ENCODE measurements around the gene CIRBP. TPM values are rescaled to one million over a fixed set of nuclear protein-coding genes. Genes with fewer than 3 reads are reported as not detected.

The CIRBP gene
- total and polyA plus RNA-seq, 9 of the 15 experiments (the other 6 are each of a cell fraction or from before 2014, with no cell fraction given): 20.5 to 327 (median 176) TPM

- TF ChIP-seq, protein P1, sequence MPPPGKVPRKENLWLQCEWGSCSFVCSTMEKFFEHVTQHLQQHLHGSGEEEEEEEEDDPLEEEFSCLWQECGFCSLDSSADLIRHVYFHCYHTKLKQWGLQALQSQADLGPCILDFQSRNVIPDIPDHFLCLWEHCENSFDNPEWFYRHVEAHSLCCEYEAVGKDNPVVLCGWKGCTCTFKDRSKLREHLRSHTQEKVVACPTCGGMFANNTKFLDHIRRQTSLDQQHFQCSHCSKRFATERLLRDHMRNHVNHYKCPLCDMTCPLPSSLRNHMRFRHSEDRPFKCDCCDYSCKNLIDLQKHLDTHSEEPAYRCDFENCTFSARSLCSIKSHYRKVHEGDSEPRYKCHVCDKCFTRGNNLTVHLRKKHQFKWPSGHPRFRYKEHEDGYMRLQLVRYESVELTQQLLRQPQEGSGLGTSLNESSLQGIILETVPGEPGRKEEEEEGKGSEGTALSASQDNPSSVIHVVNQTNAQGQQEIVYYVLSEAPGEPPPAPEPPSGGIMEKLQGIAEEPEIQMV (tag; conservative IDR thresholded peaks at IDR 0.05; ENCODE audit: low read depth): no peak
- TF ChIP-seq ZNF589 (CRISPR knock-in tag; IDR thresholded peaks at IDR 0.05; ENCODE audit: low read depth) (no peak), BCOR (IDR thresholded peaks at IDR 0.05) (peak; percentile 62), RBFOX2 (IDR thresholded peaks at IDR 0.05; ENCODE audit: low read depth, low read length) (no peak), SMARCC2 (IDR thresholded peaks at IDR 0.05; ENCODE audit: low read depth) (no peak), SETDB1 (IDR thresholded peaks at IDR 0.05; ENCODE audit: low read length) (no peak), MCM5 (IDR thresholded peaks at IDR 0.05; ENCODE audit: low read depth) (no peak), STAG1 (CRISPR knock-in tag; IDR thresholded peaks at IDR 0.05; ENCODE audit: borderline replicate concordance) (no peak), ELF2 (CRISPR knock-in tag; IDR thresholded peaks at IDR 0.05) (no peak), FOXK1 (CRISPR knock-in tag; IDR thresholded peaks at IDR 0.05; ENCODE audit: borderline replicate concordance) (no peak), SMAD2 (IDR thresholded peaks at IDR 0.05; ENCODE audit: low read depth, low read length) (no peak), ARID4B (CRISPR knock-in tag; IDR thresholded peaks at IDR 0.05) (no peak)
- TF ChIP-seq, protein P2, sequence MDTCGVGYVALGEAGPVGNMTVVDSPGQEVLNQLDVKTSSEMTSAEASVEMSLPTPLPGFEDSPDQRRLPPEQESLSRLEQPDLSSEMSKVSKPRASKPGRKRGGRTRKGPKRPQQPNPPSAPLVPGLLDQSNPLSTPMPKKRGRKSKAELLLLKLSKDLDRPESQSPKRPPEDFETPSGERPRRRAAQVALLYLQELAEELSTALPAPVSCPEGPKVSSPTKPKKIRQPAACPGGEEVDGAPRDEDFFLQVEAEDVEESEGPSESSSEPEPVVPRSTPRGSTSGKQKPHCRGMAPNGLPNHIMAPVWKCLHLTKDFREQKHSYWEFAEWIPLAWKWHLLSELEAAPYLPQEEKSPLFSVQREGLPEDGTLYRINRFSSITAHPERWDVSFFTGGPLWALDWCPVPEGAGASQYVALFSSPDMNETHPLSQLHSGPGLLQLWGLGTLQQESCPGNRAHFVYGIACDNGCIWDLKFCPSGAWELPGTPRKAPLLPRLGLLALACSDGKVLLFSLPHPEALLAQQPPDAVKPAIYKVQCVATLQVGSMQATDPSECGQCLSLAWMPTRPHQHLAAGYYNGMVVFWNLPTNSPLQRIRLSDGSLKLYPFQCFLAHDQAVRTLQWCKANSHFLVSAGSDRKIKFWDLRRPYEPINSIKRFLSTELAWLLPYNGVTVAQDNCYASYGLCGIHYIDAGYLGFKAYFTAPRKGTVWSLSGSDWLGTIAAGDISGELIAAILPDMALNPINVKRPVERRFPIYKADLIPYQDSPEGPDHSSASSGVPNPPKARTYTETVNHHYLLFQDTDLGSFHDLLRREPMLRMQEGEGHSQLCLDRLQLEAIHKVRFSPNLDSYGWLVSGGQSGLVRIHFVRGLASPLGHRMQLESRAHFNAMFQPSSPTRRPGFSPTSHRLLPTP (IDR thresholded peaks at IDR 0.05; ENCODE audit: borderline replicate concordance, extremely low read depth, insufficient read length): no peak
- TF ChIP-seq, protein P3, sequence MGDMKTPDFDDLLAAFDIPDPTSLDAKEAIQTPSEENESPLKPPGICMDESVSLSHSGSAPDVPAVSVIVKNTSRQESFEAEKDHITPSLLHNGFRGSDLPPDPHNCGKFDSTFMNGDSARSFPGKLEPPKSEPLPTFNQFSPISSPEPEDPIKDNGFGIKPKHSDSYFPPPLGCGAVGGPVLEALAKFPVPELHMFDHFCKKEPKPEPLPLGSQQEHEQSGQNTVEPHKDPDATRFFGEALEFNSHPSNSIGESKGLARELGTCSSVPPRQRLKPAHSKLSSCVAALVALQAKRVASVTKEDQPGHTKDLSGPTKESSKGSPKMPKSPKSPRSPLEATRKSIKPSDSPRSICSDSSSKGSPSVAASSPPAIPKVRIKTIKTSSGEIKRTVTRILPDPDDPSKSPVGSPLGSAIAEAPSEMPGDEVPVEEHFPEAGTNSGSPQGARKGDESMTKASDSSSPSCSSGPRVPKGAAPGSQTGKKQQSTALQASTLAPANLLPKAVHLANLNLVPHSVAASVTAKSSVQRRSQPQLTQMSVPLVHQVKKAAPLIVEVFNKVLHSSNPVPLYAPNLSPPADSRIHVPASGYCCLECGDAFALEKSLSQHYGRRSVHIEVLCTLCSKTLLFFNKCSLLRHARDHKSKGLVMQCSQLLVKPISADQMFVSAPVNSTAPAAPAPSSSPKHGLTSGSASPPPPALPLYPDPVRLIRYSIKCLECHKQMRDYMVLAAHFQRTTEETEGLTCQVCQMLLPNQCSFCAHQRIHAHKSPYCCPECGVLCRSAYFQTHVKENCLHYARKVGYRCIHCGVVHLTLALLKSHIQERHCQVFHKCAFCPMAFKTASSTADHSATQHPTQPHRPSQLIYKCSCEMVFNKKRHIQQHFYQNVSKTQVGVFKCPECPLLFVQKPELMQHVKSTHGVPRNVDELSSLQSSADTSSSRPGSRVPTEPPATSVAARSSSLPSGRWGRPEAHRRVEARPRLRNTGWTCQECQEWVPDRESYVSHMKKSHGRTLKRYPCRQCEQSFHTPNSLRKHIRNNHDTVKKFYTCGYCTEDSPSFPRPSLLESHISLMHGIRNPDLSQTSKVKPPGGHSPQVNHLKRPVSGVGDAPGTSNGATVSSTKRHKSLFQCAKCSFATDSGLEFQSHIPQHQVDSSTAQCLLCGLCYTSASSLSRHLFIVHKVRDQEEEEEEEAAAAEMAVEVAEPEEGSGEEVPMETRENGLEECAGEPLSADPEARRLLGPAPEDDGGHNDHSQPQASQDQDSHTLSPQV (IDR thresholded peaks at IDR 0.05): no peak
These were observed 4.1 kb upstream of the CIRBP start (continued) for GRCh38 chr19:1264801-1265614.

All from K562 (cell line).